Activated CD4-positive, alpha-beta memory T cell treated with anti-CD3 and anti-CD28 coated beads for 36 hours (primary cell): ENCODE data around the gene GUCA2A. TPM values are rescaled to one million over a fixed set of nuclear protein-coding genes. Genes with fewer than 3 reads are reported as not detected.

Experiments
- CTCF ChIA-PET: fragments of 350-600 bp; sonication (Branson Sonifier 250); formaldehyde crosslinking; loops from one replicate; lab custom pipeline; 2021; ENCODE audit warnings: antibody characterized with exemption, inconsistent platforms; lab: Charles Lee
- POLR2A ChIA-PET: fragments of 350-600 bp; sonication (Branson Sonifier 250); formaldehyde crosslinking; loops from one replicate; lab custom pipeline; 2021; ENCODE audit warnings: antibody characterized with exemption; lab: Charles Lee
- DNase-seq: peaks from one replicate; pipeline ENCODE4 v3.0.0-alpha.2; 2020
- H3K27ac Mint-ChIP-seq: one replicate; pipeline ENCODE4 v1.8.0; 2021; ENCODE audit warnings: mixed read lengths
- H3K27me3 Mint-ChIP-seq: one replicate; pipeline ENCODE4 v1.8.0; 2021; ENCODE audit warnings: mixed read lengths
- H3K36me3 Mint-ChIP-seq: one replicate; pipeline ENCODE4 v1.8.0; 2021; ENCODE audit warnings: mixed read lengths
- H3K4me1 Mint-ChIP-seq: one replicate; pipeline ENCODE4 v1.8.0; 2021; ENCODE audit warnings: low read depth, mixed read lengths
- H3K4me3 Mint-ChIP-seq: one replicate; pipeline ENCODE4 v1.8.0; 2021; ENCODE audit warnings: mild to moderate bottlenecking, mixed read lengths
- H3K9me3 Mint-ChIP-seq: one replicate; pipeline ENCODE4 v1.8.0; 2021; ENCODE audit warnings: mixed read lengths
- intact Hi-C: fragments of 100-400 bp; cut with micrococcal nuclease; formaldehyde crosslinking; loops from one replicate; pipeline ENCODE4 v1.15.1; 2023
- total RNA-seq, 2 experiments: library from RNA; stranded (reverse); gene quantifications; one replicate each; pipeline ENCODE4 v1.2.3, GENCODE V29; 2021

The GUCA2A gene
- total RNA-seq, 2 experiments from 2014 or later, result not detected

- peaks cover 8% of the 10 kb centered on the region for H3K27me3 Mint-ChIP-seq
- H3K4me1 Mint-ChIP-seq, result no peaks in the 10 kb centered on the region
- POLR2A ChIA-PET, result no interaction called here
- CTCF ChIA-PET, result no interaction called here
- DNase-seq, result no peak
- peaks cover 2% of the 10 kb centered on the region for H3K9me3 Mint-ChIP-seq
- no peak overlapping the region for H3K27ac Mint-ChIP-seq
- intact Hi-C loops, result no loop called here
- no peak overlapping the region for H3K4me3 Mint-ChIP-seq
- no peaks in the 10 kb centered on the region for H3K36me3 Mint-ChIP-seq
Observed at GRCh38 chr1:42118125-42118524, 46.4 kb downstream of the GUCA2A start.

GRCh38 chr1:42117214-42117613 lies 47.3 kb downstream of the GUCA2A start:
- H3K9me3 Mint-ChIP-seq, result no peaks in the 10 kb centered on the region
- POLR2A ChIA-PET, result no interaction called here
- H3K4me1 Mint-ChIP-seq, result no peaks in the 10 kb centered on the region
- H3K27ac Mint-ChIP-seq, result no peak overlapping the region
- H3K27me3 Mint-ChIP-seq, result peaks cover 11% of the 10 kb centered on the region
- intact Hi-C loops, result no loop called here
- H3K4me3 Mint-ChIP-seq, result no peak overlapping the region
- H3K36me3 Mint-ChIP-seq, result no peaks in the 10 kb centered on the region
- DNase-seq, result no peak
- CTCF ChIA-PET, result interaction anchor here (0.9 kb wide), 1 partner anchor 56 kb away, joined by 5 read pairs; no protein-coding TSS in a partner anchor

GRCh38 chr1:42114229-42114628 lies 50.3 kb downstream of the GUCA2A start:
- intact Hi-C loops, result no loop called here
- Mint-ChIP-seq H3K36me3 (no peaks in the 10 kb centered on the region), H3K27me3 (peaks cover 14% of the 10 kb centered on the region), H3K27ac (no peak overlapping the region), H3K4me3 (no peak overlapping the region), H3K4me1 (no peaks in the 10 kb centered on the region), H3K9me3 (no peaks in the 10 kb centered on the region)
- ChIA-PET CTCF (no interaction called here), POLR2A (no interaction called here)
- no peak for DNase-seq

Other genes with a start within 250 kb of the GUCA2A start
- gene HIVEP3, start 245.8 kb downstream of the GUCA2A start, total RNA-seq, result 10 to 100 TPM; 25.3 to 26.2 TPM
- gene GUCA2B, start 11.3 kb downstream of the GUCA2A start, total RNA-seq, result not detected
- 10 to 100 TPM; 37.3 to 40.8 TPM for gene FOXJ3, start 170.5 kb upstream of the GUCA2A start, total RNA-seq
- 1 to 10 TPM; 3.0 to 3.2 TPM for gene RIMKLA, start 216.0 kb upstream of the GUCA2A start, total RNA-seq